Measurements from ENCODE around the gene ALDH3B2.
A peak's percentile ranks its signal among the peaks of the same experiment; 100 is the strongest.
"Not testable (repeated sequence)": the region's sequence is repeated elsewhere in the genome, so short reads cannot be mapped to it uniquely, and the experiment has no call there.

Gene ALDH3B2

GRCh38 chr11:67641338-67642172, 32.9 kb downstream of the ALDH3B2 start:
- DNase-seq: no peak

- no peak for DNase-seq
These were observed 33.6 kb downstream of the ALDH3B2 start for GRCh38 chr11:67640758-67641337.

- DNase-seq: peak; percentile 41
These were observed 34.2 kb downstream of the ALDH3B2 start for GRCh38 chr11:67640021-67640757.

- no peak for DNase-seq
These were observed 35.0 kb downstream of the ALDH3B2 start, which contains the start of gene TBX10 for GRCh38 chr11:67639438-67639859. Gene TBX10 (minus strand): TSS chr11:67639763. CDS start chr11:67639472, 291 bp downstream.

DNA sequence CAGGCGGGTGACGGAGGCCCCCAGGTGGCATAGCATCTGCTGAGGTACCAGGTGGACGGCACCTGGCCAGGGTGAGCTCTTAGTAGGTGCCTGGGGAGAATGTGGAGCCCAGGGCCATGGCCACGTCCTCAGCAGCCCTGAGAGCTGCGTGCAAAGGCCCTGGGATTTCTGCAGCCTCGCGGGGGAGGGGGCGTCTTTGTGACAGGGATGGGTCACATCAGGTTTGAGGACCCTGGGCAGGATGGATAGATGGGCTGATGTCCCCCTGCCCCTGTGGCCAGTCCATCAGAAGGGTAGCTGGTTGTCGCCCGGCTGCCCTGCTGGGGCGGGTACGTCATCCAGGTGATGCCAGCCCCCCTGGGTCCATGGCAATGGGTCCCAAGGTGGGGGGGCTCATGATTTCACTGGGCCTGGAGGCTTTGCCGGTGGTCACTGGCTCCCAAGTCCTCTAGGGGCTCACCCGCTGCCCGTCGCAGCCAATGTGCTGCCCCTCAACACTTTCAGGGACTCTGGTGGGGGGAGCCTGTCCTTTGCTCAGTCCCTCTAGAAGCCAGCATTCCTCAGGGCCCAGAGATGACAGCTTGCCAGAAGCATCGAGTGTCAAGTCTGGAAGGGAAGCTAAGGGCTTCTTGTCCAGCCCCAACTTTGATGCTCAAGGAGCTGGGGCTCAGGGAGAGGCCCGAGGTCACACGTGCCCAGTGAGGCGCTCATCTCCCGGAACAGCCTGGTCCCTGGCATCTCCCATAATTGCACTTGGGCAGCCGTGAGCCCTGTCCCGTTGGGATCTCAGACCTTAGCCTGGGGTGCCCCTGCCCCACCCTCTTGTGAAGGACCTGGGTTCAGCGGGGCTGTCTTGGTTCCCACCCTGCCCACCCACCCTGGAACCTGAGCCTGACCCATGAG, 35.6 kb downstream of the ALDH3B2 start:
- no peak for DNase-seq

DNA sequence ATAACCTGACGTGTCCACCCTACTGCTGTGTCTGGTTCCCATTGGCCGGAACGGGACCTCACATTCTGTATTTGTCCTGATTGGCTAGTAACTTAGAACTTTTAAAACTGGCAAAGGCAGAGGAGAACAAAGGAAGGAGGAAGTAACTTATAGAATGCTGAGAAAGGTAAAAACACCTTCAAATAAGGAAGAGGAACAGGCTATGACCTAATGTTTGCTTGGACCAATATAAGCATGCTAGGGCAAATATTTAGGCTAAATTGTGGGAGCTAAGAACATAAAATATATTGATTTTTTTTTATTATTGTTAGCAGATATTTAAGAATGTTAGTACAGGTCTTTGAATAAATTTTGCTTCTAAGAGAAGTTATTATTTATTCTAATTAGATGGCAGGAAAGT, 37.0 kb downstream of the ALDH3B2 start:
- DNase-seq: not testable (repeated sequence)

DNA sequence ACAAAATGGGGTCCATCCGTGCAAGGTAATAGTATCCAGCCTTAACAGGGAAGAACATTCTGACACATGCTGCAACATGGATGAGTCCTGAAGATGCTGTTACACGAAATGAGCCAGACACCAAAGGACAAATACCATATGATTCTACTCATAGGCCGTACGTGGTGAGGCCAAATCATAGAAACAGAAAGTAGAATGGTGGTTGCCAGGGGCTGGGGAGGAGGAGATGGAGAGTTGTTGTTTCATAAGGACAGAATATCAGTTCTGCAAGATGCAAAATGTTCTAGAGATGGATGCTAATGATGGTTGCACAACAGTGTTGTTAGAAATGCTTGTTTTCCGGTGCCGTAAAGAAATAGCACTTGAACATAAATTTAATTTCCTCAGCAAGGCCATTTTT, 37.5 kb downstream of the ALDH3B2 start:
- no peak for DNase-seq

DNA sequence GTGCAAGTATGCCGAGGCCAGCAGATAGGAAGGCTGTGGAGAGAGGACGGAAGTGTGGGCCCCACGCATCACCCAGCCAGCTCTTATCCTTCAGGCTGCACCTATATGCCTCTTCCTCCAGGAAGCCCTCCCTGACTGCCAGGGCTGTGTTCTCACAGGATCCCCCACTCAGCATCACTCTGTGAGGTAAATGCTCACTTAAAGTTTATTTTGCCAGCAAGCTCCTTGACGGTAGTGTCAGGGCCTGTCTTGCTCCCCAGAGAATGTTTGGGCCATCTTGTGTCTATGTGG, 39.2 kb downstream of the ALDH3B2 start:
- no peak for DNase-seq

DNA sequence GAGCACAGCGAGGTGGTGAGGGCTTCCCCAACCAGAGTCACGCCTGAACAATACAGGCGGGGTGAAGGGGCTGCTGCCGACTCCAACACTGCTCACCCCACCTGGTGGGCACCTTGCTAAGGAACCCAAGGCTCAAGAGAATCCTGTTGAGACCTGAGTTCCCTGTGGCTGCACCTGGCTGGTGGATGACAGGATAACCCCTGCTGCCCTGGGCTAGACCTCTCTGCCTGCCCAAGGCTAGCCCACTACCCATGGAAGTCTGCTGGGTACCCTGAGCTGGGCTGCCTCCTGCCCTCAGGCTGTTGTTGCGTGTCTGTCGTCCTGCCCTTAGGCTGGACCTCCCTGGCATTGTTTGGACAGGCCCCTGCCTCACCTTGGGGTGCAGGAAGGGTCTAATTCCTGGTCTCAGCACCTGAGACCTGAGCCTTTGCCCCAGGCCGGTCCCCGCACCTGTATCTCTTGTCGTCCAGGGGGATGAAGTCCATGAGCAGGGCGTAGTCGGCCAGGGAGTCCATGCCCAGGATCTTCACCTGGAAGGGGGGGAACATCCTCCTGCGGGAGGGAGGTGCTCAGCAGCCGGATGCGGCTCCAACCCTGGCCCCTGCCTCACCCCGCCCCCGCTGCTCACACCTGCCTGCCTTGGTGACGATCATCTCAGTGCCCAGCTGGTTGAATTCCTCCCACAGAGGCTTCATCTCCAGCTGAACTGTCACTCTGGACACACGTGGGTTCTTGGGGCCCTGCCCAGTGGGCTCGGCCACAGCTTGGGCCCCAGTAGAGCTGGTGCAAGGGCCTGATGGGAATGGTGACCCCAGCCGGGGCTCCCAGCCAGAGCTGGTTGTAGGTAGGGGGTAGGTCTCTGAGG, 39.8 kb downstream of the ALDH3B2 start:
- no peak for DNase-seq

DNA sequence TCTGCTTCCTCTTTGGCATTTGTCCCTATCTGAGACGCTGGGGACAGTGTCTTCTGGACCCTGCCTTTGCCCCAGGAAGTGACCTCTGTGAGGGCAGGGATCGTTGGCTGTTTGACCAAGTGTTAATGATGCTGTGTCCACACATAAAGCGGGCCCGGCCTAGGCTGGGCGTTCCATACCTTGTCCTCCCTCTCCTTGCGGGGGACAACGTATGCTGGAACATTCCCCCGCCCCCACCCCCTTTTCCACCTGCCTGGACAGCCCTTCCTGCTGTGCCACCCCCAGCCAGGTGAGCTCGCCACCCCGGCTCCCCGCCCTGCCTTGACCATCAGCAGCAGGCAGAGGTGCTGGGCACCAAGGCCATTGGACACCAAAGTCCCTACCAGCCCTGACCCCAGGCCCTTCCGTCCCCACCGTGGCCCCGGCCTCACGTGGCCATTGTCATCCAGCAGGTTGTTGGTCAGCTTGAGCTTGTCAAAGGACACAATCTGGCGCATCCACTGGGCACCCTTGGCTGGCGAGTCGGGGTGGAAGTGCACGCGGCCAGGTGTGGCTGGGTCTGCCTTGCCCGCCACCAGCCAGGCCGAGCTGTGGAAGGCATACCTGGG, 40.6 kb downstream of the ALDH3B2 start:
- no peak for DNase-seq

- DNase-seq: no peak
These were observed 41.3 kb downstream of the ALDH3B2 start for GRCh38 chr11:67632982-67633755.

DNA sequence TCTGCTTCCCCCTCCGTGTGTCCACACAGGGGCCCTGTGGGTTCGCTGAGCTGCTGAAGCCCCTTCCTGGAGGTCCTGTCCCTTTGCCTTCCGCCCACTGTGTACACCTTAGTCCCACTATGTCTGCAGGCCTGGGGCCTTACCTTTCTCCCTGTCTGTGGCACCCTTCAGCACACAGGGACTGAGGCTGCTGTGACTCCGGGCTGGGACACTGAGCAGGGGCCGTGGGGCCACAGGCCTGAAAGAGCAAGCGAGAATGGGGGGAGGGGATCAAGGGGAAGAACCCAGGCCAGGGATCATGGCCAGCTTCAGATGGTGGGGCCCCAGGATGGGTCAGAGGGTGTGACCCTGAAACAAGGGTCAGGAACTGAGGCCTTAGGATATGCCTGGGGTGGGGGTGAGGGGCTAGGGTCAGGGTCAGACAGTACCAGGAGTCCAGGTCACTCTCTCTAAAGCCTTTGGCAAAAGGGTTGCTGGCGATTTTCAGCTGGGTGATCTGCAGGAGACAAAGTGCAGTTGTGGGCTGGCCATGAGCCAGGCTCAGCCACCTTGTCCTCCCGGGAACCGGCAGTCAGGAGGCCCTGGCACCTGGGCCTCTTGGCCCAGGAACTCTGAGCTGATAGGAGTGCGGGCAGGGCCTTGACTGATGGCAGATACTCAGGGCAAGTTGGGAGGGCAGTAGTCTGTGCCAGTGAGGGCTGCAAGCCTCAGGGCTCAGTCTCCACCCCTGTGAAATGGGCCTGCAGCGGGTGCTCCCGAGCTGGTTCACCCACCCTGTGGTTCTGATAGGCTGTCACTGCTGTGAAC, 42.0 kb downstream of the ALDH3B2 start:
- DNase-seq: no peak

DNA sequence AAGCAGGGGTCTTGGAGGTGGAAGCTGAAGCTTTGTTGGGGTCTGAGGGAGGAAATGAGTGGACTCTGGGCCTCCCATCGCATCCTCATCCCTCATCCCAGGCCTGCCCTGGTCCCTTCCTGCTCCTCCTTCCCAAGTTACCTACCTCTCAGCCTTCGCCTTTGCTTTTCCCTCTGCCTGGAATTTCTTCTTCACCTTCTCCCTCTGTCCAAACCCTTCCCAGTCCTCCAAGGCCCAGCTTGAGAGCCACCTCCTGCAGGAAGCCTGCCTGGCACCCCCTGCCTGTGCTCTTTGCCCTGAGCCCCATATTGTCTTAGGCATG, 42.6 kb downstream of the ALDH3B2 start:
- no peak for DNase-seq

- DNase-seq: no peak
These were observed 43.0 kb downstream of the ALDH3B2 start for GRCh38 chr11:67631411-67631810.

DNA sequence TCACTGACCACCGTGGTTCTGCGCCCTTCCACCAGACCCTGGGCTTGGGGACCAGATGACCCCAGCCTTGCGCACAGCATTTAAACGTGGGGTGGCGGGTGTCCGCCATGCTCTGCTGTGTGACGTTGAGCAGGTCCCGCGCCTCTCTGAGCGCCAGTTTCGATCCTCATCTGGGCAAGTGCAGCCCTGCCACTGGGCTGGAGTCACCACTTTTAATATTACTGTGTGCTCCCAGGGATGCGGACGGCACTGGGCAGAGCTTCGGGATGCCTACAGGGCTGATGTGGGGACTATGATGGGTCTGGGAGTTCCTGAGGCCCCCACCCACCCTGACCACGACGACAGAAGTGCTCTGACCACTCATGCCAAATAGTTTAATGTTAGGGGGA, 43.5 kb downstream of the ALDH3B2 start:
- DNase-seq: no peak

GRCh38 chr11:67630228-67630942, 44.0 kb downstream of the ALDH3B2 start:
- DNase-seq: peak; percentile 97

- peak; percentile 78 for DNase-seq
These were observed 44.8 kb downstream of the ALDH3B2 start, which contains the start of gene NUDT8 for GRCh38 chr11:67629386-67630227. Gene NUDT8 (minus strand): TSS chr11:67629937. CDS start chr11:67629911, 26 bp downstream.
